Measurements from ENCODE around the gene STEAP1B. TPM values are rescaled to one million over a fixed set of nuclear protein-coding genes. Genes with fewer than 3 reads are reported as not detected.
"Not testable (repeated sequence)": the region's sequence is repeated elsewhere in the genome, so short reads cannot be mapped to it uniquely, and the experiment has no call there.

The STEAP1B gene
- total RNA-seq, 1 donor from 2014 or later = 4.7 TPM

DNA sequence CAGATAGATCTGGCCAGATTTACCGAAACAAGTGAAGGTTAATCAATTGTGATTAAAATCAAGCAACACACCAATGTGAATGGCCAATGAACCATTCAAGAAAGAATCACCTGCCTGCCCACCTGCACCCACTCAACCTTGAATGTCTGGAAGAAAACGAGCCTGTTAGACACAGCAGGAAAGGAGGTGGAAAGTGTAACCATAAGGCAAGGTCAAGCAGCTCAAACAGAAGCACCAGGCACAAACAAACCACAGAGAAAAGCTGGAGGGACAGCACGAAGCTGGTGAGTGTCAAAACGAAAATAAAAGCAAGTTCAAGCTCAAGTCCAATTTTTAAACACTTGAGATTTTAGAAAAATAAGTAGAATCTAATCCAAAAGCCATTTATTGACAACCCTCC lies 64.9 kb downstream of the STEAP1B start:
- H3K9me3 ChIP-seq (ENCODE audit: control insufficient read depth in 3 of 3, low read length in 3 of 3) = no peaks in the 10 kb centered on the region
- H3K36me3 ChIP-seq (ENCODE audit: control insufficient read depth in 3 of 3, insufficient read depth in 3 of 3, low read length in 3 of 3) = no peaks in the 10 kb centered on the region
- no peak overlapping the region for H3K27ac ChIP-seq (ENCODE audit: low read depth, low read length)
- peaks cover 3 to 9% (median 4%) of the 10 kb centered on the region in 3 donors for H3K4me1 ChIP-seq (ENCODE audit: control insufficient read depth in 3 of 3, insufficient read depth in 3 of 3, low read length in 3 of 3)
- no peak overlapping the region for H3K9ac ChIP-seq (ENCODE audit: low read depth in 1 of 3, low read length in 3 of 3)
- H3K4me3 ChIP-seq (ENCODE audit: low read length in 3 of 3) = no peak overlapping the region
- no peaks in the 10 kb centered on the region for H3K27me3 ChIP-seq (ENCODE audit: control insufficient read depth in 3 of 3, insufficient read depth in 3 of 3, low read length in 3 of 3)

- H3K9ac ChIP-seq (ENCODE audit: low read depth in 1 of 3, low read length in 3 of 3) = no peak overlapping the region
Measured at GRCh38 chr7:22433710-22434460, 66.1 kb downstream of the STEAP1B start.

DNA sequence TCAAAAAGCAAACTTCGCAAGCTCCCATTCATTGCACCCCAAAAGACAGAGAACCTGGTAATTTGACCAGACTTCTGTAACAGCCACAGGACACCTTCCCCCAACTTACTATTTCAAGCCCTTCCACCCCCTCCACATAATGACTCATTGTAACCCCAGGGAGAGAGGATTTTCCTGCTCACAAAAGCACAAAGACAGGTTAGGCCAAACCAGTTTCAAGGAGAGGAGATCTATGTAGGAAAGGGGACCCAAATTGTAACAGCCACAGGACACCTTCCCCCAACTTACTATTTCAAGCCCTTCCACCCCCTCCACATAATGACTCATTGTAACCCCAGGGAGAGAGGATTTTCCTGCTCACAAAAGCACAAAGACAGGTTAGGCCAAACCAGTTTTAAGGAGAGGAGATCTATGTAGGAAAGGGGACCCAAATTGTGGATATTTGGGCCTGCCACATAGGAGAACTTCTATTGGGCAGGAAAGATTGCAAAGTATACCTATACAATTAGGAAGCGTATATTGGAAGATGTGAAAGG lies 66.8 kb downstream of the STEAP1B start:
- H3K9ac ChIP-seq (ENCODE audit: low read depth in 1 of 3, low read length in 3 of 3); H3K9me3 ChIP-seq (ENCODE audit: control insufficient read depth in 3 of 3, low read length in 3 of 3); H3K27me3 ChIP-seq (ENCODE audit: control insufficient read depth in 3 of 3, insufficient read depth in 3 of 3, low read length in 3 of 3); H3K4me1 ChIP-seq (ENCODE audit: control insufficient read depth in 3 of 3, insufficient read depth in 3 of 3, low read length in 3 of 3); H3K36me3 ChIP-seq (ENCODE audit: control insufficient read depth in 3 of 3, insufficient read depth in 3 of 3, low read length in 3 of 3); H3K4me3 ChIP-seq (ENCODE audit: low read length in 3 of 3): not testable (repeated sequence)
- peak overlapping the region; percentile 45 for H3K27ac ChIP-seq (ENCODE audit: low read depth, low read length)

More at GRCh38 chr7:22433710-22434460, 66.1 kb downstream of the STEAP1B start:
- H3K27ac ChIP-seq (ENCODE audit: low read depth, low read length) = peak overlapping the region; percentile 44
- peaks cover 3 to 9% (median 4%) of the 10 kb centered on the region in 3 donors for H3K4me1 ChIP-seq (ENCODE audit: control insufficient read depth in 3 of 3, insufficient read depth in 3 of 3, low read length in 3 of 3)
- no peaks in the 10 kb centered on the region for H3K9me3 ChIP-seq (ENCODE audit: control insufficient read depth in 3 of 3, low read length in 3 of 3)
- no peaks in the 10 kb centered on the region for H3K36me3 ChIP-seq (ENCODE audit: control insufficient read depth in 3 of 3, insufficient read depth in 3 of 3, low read length in 3 of 3)
- no peak overlapping the region for H3K4me3 ChIP-seq (ENCODE audit: low read length in 3 of 3)
- no peaks in the 10 kb centered on the region for H3K27me3 ChIP-seq (ENCODE audit: control insufficient read depth in 3 of 3, insufficient read depth in 3 of 3, low read length in 3 of 3)

DNA sequence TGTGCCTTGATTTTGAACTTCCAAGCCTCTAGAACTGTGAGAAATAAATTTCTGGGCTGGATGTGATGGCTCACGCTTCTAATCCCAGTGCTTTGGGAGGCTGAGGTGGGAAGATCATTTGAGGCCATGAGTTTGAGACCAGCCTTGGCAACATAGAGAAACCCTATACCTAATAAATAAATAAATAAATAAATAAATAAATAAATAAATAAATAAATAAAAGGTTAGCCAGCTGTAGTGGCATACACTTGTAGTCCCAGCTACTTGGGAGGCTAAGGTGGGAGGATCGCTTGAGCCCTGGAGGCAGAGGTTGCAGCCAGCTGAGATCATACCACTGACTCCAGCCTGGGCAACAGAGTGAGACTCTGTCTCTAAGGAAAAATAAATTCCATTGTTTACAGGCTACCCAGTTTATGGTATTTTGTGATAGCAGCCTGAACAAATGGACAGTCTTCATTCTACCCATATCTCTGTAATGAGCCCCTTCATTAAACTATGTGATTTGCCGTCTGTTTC lies 67.7 kb downstream of the STEAP1B start:
- H3K27me3 ChIP-seq (ENCODE audit: control insufficient read depth in 3 of 3, insufficient read depth in 3 of 3, low read length in 3 of 3) = no peaks in the 10 kb centered on the region
- peak overlapping the region; percentile 45 for H3K27ac ChIP-seq (ENCODE audit: low read depth, low read length)
- H3K4me1 ChIP-seq (ENCODE audit: control insufficient read depth in 3 of 3, insufficient read depth in 3 of 3, low read length in 3 of 3) = peaks cover 3 to 9% (median 4%) of the 10 kb centered on the region in 3 donors
- H3K9me3 ChIP-seq (ENCODE audit: control insufficient read depth in 3 of 3, low read length in 3 of 3) = no peaks in the 10 kb centered on the region
- no peaks in the 10 kb centered on the region for H3K36me3 ChIP-seq (ENCODE audit: control insufficient read depth in 3 of 3, insufficient read depth in 3 of 3, low read length in 3 of 3)
- H3K4me3 ChIP-seq (ENCODE audit: low read length in 3 of 3) = no peak overlapping the region
- no peak overlapping the region for H3K9ac ChIP-seq (ENCODE audit: low read depth in 1 of 3, low read length in 3 of 3)

GRCh38 chr7:22430457-22430856 lies 69.5 kb downstream of the STEAP1B start:
- H3K4me3 ChIP-seq (ENCODE audit: low read length in 3 of 3) = no peak overlapping the region
- H3K9ac ChIP-seq (ENCODE audit: low read depth in 1 of 3, low read length in 3 of 3) = no peak overlapping the region
- no peak overlapping the region for H3K27ac ChIP-seq (ENCODE audit: low read depth, low read length)
- no peaks in the 10 kb centered on the region for H3K36me3 ChIP-seq (ENCODE audit: control insufficient read depth in 3 of 3, insufficient read depth in 3 of 3, low read length in 3 of 3)
- no peaks in the 10 kb centered on the region for H3K9me3 ChIP-seq (ENCODE audit: control insufficient read depth in 3 of 3, low read length in 3 of 3)
- H3K4me1 ChIP-seq (ENCODE audit: control insufficient read depth in 3 of 3, insufficient read depth in 3 of 3, low read length in 3 of 3) = peaks cover 3 to 9% (median 4%) of the 10 kb centered on the region in 3 donors
- no peaks in the 10 kb centered on the region for H3K27me3 ChIP-seq (ENCODE audit: control insufficient read depth in 3 of 3, insufficient read depth in 3 of 3, low read length in 3 of 3)

- no peaks in the 10 kb centered on the region for H3K36me3 ChIP-seq (ENCODE audit: control insufficient read depth in 3 of 3, insufficient read depth in 3 of 3, low read length in 3 of 3)
- no peak overlapping the region for H3K27ac ChIP-seq (ENCODE audit: low read depth, low read length)
- H3K4me1 ChIP-seq (ENCODE audit: control insufficient read depth in 3 of 3, insufficient read depth in 3 of 3, low read length in 3 of 3) = peaks cover 3 to 9% (median 4%) of the 10 kb centered on the region in 3 donors
- no peaks in the 10 kb centered on the region for H3K27me3 ChIP-seq (ENCODE audit: control insufficient read depth in 3 of 3, insufficient read depth in 3 of 3, low read length in 3 of 3)
- H3K9me3 ChIP-seq (ENCODE audit: control insufficient read depth in 3 of 3, low read length in 3 of 3) = no peaks in the 10 kb centered on the region
- H3K4me3 ChIP-seq (ENCODE audit: low read length in 3 of 3) = no peak overlapping the region
- H3K9ac ChIP-seq (ENCODE audit: low read depth in 1 of 3, low read length in 3 of 3) = no peak overlapping the region
Measured at GRCh38 chr7:22429386-22429785, 70.6 kb downstream of the STEAP1B start.

DNA sequence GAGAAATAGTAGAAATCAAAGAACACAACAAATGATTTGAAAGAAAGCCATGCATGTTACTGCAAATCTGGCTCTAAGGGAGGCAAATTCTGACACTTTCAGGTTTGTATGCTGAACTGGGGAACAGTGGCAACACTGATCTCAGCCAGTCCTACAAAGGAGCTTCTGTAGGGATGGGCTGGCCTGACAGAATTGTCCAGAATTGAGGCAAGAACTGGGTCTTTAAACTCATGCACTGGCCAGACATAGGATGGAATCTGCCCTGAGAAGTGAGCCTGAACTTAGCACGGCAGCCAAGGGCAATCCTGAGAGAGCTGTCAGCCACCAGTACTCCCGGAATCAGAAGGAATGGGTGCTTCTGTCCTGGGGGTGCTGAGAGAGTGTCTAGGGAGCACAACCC lies 72.1 kb downstream of the STEAP1B start:
- H3K4me3 ChIP-seq (ENCODE audit: low read length in 3 of 3) = no peak overlapping the region
- H3K9ac ChIP-seq (ENCODE audit: low read depth in 1 of 3, low read length in 3 of 3) = no peak overlapping the region
- H3K9me3 ChIP-seq (ENCODE audit: control insufficient read depth in 3 of 3, low read length in 3 of 3) = no peaks in the 10 kb centered on the region
- H3K36me3 ChIP-seq (ENCODE audit: control insufficient read depth in 3 of 3, insufficient read depth in 3 of 3, low read length in 3 of 3) = no peaks in the 10 kb centered on the region
- no peak overlapping the region for H3K27ac ChIP-seq (ENCODE audit: low read depth, low read length)
- H3K4me1 ChIP-seq (ENCODE audit: control insufficient read depth in 3 of 3, insufficient read depth in 3 of 3, low read length in 3 of 3) = peaks cover 0 to 3% (median under 1%) of the 10 kb centered on the region in 3 donors
- no peaks in the 10 kb centered on the region for H3K27me3 ChIP-seq (ENCODE audit: control insufficient read depth in 3 of 3, insufficient read depth in 3 of 3, low read length in 3 of 3)

GRCh38 chr7:22427104-22427503 lies 72.9 kb downstream of the STEAP1B start:
- H3K9me3 ChIP-seq (ENCODE audit: control insufficient read depth in 3 of 3, low read length in 3 of 3) = no peaks in the 10 kb centered on the region
- H3K4me1 ChIP-seq (ENCODE audit: control insufficient read depth in 3 of 3, insufficient read depth in 3 of 3, low read length in 3 of 3) = no peaks in the 10 kb centered on the region
- no peak overlapping the region for H3K9ac ChIP-seq (ENCODE audit: low read depth in 1 of 3, low read length in 3 of 3)
- no peak overlapping the region for H3K4me3 ChIP-seq (ENCODE audit: low read length in 3 of 3)
- H3K36me3 ChIP-seq (ENCODE audit: control insufficient read depth in 3 of 3, insufficient read depth in 3 of 3, low read length in 3 of 3) = no peaks in the 10 kb centered on the region
- no peak overlapping the region for H3K27ac ChIP-seq (ENCODE audit: low read depth, low read length)
- no peaks in the 10 kb centered on the region for H3K27me3 ChIP-seq (ENCODE audit: control insufficient read depth in 3 of 3, insufficient read depth in 3 of 3, low read length in 3 of 3)

- no peaks in the 10 kb centered on the region for H3K4me1 ChIP-seq (ENCODE audit: control insufficient read depth in 3 of 3, insufficient read depth in 3 of 3, low read length in 3 of 3)
- H3K27ac ChIP-seq (ENCODE audit: low read depth, low read length) = no peak overlapping the region
- H3K9ac ChIP-seq (ENCODE audit: low read depth in 1 of 3, low read length in 3 of 3) = no peak overlapping the region
- no peaks in the 10 kb centered on the region for H3K9me3 ChIP-seq (ENCODE audit: control insufficient read depth in 3 of 3, low read length in 3 of 3)
- H3K36me3 ChIP-seq (ENCODE audit: control insufficient read depth in 3 of 3, insufficient read depth in 3 of 3, low read length in 3 of 3) = no peaks in the 10 kb centered on the region
- H3K27me3 ChIP-seq (ENCODE audit: control insufficient read depth in 3 of 3, insufficient read depth in 3 of 3, low read length in 3 of 3) = no peaks in the 10 kb centered on the region
- no peak overlapping the region for H3K4me3 ChIP-seq (ENCODE audit: low read length in 3 of 3)
Measured at GRCh38 chr7:22426463-22427094, 73.4 kb downstream of the STEAP1B start.

DNA sequence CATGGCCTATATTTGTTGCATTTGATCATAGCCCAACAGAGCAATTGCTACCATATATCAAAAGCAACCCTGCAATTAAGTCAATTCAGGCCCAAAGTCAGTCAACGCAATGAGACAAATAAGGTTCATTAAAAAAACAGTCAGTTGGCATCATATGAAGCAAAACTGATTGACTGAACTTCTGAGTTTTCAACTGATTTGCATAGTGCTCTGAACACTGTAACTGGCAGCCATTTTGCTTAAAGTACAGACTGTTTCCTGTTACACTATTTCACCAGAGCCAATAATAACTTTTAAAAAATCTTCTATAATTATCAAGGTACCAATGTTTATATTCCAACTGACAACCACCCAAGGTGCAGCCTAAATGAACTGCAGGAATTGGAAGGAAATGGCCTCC lies 74.6 kb downstream of the STEAP1B start:
- Histone ChIP-seq H3K36me3 (ENCODE audit: control insufficient read depth in 3 of 3, insufficient read depth in 3 of 3, low read length in 3 of 3) (no peaks in the 10 kb centered on the region), H3K4me1 (ENCODE audit: control insufficient read depth in 3 of 3, insufficient read depth in 3 of 3, low read length in 3 of 3) (no peaks in the 10 kb centered on the region), H3K9me3 (ENCODE audit: control insufficient read depth in 3 of 3, low read length in 3 of 3) (no peaks in the 10 kb centered on the region), H3K9ac (ENCODE audit: low read depth in 1 of 3, low read length in 3 of 3) (no peak overlapping the region), H3K27me3 (ENCODE audit: control insufficient read depth in 3 of 3, insufficient read depth in 3 of 3, low read length in 3 of 3) (no peaks in the 10 kb centered on the region), H3K4me3 (ENCODE audit: low read length in 3 of 3) (no peak overlapping the region), H3K27ac (ENCODE audit: low read depth, low read length) (no peak overlapping the region)

Measured in skeletal muscle tissue (tissue), 4 donors.